HG03520 (cell line): ENCODE results near the gene BRD3.

ENCODE experiments used
- ATAC-seq: cut with Tn5 transposase; IDR thresholded peaks from one replicate; pipeline ENCODE4 v1.9.1; 2021; ENCODE audit warnings: mild to moderate bottlenecking, moderate library complexity; ENCODE audit not compliant: unreplicated experiment

Gene BRD3

DNA sequence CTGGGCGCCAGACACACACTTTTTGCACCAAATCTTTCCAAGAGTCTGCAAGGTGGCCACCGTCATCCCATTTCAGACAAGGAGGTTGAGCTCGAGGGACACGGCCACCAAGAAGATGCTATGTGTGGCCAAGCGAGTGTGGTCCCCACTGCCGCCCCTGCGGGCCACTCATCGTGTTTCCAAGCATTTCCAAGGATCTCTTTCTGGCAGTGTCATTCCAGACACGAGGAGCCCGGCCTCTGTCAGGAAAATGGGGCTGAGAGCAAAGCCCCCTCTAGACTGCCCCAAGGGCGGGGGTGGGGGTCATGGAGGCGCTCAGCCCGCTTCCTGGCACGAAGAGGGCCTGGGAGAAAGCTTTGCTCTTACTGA, 86.3 kb downstream of the BRD3 start:
- ATAC-seq = no peak

DNA sequence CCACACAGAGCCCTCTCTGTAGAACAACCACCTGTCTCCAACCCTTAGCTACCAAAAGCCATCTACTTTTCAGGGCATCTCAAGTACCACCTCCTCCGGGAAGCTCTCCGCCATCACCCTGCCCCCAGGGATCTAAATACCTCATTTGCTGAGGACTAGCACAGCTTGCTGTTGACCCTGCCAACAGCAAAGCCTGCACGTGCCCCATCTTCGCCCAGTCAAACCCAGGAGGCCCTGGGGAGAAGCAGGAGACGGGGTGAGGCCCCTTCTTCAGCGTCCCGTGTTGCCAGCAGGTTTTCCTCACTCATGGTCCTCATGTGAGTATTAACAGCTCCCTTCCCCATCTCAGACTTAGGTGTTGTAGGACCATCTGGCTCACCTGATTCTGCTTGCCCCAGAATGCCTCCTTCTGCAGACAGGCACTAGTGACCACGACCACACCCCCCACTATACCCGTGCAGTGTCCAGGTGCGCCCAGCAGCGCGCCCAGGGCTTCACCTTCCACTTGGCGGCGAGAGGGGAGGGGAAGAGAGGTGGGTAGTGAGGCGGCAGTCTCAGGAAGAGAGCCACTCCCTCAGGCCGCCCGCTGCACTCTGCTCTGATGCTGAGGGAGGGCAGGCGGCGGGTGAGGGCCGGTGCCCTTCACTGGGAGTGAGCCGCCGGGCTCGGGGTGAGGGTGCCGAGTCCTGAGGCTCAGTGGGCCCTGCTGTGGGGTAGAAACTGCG, 86.8 kb downstream of the BRD3 start:
- ATAC-seq = no peak
